ENCODE data around the gene KDM5D. TPM values are rescaled to one million over a fixed set of nuclear protein-coding genes. Genes with fewer than 3 reads are reported as not detected.
A peak's percentile ranks its signal among the peaks of the same experiment; 100 is the strongest.

Gene KDM5D
- total RNA-seq, 6 experiments from 2014 or later, result 19.1 TPM; not detected in 5

GRCh38 chrY:19706273-19706672 is 38.3 kb downstream of the KDM5D start:
- H3K36me3 ChIP-seq, result no peaks in the 10 kb centered on the region
- no peak overlapping the region for H3K27ac ChIP-seq
- intact Hi-C loops (cut with DNase I), result no loop called here
- H3K4me1 ChIP-seq, result no peaks in the 10 kb centered on the region
- no CpG with 5 or more reads among the region's 14 CpGs for WGBS (ENCODE audit: insufficient coverage, low coverage, low lambda C conversion rate, missing lambda C conversion rate)
- TF ChIP-seq POLR2A (IDR thresholded peaks at IDR 0.05) (no peak), CTCF (IDR thresholded peaks at IDR 0.05) (no peak)
- ATAC-seq (no peak), DNase-seq (peak in 1 of 3 donors; percentile 59)
- no peaks in the 10 kb centered on the region for H3K27me3 ChIP-seq
- no peaks in the 10 kb centered on the region for H3K9me3 ChIP-seq
- no peak overlapping the region for H3K4me3 ChIP-seq

DNA sequence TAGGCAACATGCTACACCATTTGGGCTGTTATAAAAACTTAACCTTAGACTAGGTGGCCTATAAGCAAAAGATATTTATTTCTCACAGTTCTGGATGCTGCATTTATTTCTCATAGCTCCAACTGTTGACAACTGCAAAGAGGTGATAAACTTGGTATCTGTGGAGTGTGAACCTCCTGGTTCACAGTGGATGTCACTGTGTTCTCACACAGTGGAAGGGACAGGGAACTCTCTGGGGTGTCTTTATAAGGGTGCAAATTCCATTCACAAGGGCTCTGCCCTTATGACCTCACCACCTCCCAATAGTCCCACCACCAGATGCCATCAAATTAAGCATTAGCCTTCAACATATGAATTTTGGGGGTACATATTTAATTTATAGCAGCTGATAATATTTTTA is 46.0 kb downstream of the KDM5D start:
- no peak for TF ChIP-seq POLR2A (IDR thresholded peaks at IDR 0.05)
- TF ChIP-seq CTCF (IDR thresholded peaks at IDR 0.05), result no peak
- intact Hi-C loops (cut with DNase I), result no loop called here
- ATAC-seq, result no peak

DNA sequence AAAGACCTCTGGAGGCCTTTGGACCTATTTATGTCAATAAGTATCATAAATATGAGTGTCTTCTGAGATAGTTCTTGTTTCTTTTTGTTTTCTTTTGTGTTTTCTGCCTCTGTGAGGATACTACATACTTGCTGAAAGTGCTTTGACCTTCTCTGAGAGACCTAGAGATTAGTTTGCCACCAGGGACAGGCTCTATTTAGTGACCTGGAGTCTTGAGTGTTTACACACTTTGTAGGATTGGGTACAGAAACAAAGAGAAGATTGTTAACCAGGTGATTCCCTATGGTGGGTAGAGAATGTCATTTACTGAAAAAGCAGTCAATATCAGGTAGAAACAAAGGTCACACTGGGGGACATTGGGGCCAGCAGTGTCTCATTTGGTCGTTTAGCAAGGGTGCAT is 63.7 kb downstream of the KDM5D start:
- Histone ChIP-seq H3K9me3 (no peaks in the 10 kb centered on the region), H3K36me3 (no peaks in the 10 kb centered on the region), H3K4me3 (no peak overlapping the region), H3K27me3 (no peaks in the 10 kb centered on the region), H3K4me1 (no peaks in the 10 kb centered on the region), H3K27ac (no peak overlapping the region)
- ATAC-seq (no peak), DNase-seq (no peak)
- intact Hi-C loops (cut with DNase I), result no loop called here
- TF ChIP-seq CTCF (IDR thresholded peaks at IDR 0.05) (no peak), POLR2A (IDR thresholded peaks at IDR 0.05) (no peak)
- no CpG with 5 or more reads among the region's 1 CpG for WGBS (ENCODE audit: insufficient coverage, low coverage, low lambda C conversion rate, missing lambda C conversion rate)

More for the DNA sequence above, 46.0 kb downstream of the KDM5D start:
- DNase-seq, result no peak
- H3K9me3 ChIP-seq, result no peaks in the 10 kb centered on the region
- no peaks in the 10 kb centered on the region for H3K36me3 ChIP-seq
- H3K27ac ChIP-seq, result no peak overlapping the region
- H3K27me3 ChIP-seq, result no peaks in the 10 kb centered on the region
- H3K4me3 ChIP-seq, result no peak overlapping the region
- H3K4me1 ChIP-seq, result no peaks in the 10 kb centered on the region

Data from right lobe of liver (tissue), 6 donors.